GM12878 (cell line): ENCODE results near the gene RPL9. TPM values are rescaled to one million over a fixed set of nuclear protein-coding genes. Genes with fewer than 3 reads are reported as not detected.

Source experiments
- ATAC-seq: fragments of 200-7000 bp; cut with Tn5 transposase; 3 replicates; pipeline ENCODE4 v1.9.1; 2020; ENCODE audit warnings: mild to moderate bottlenecking, moderate library complexity
- BruUV-seq: library from RNA; stranded (reverse); fragments of 400-500 nt; replicated peaks from 2 replicates; lab custom pipeline; 2021; lab: Mats Ljungman, UMichigan
- CTCF ChIA-PET: fragments of 300-600 bp; sonication (Branson Sonifier 250); formaldehyde crosslinking; extraction: SDS; loops from one replicate; lab custom pipeline; 2021; ENCODE audit warnings: inconsistent platforms; lab: Yijun Ruan, JAX
- POLR2A ChIA-PET: fragments of 350-600 bp; formaldehyde crosslinking; extraction: SDS; loops from one replicate; lab custom pipeline; 2021; ENCODE audit warnings: inconsistent platforms; lab: Charles Lee
- RAD21 ChIA-PET: fragments of 300-600 bp; sonication (Branson Sonifier 250); formaldehyde crosslinking; loops from one replicate; lab custom pipeline; 2023; ENCODE audit warnings: antibody characterized with exemption; ENCODE audit not compliant: unreplicated experiment; lab: Charles Lee
- SMC1A ChIA-PET: fragments of 300-600 bp; sonication (Branson Sonifier 250); formaldehyde crosslinking; loops from one replicate; lab custom pipeline; 2023; ENCODE audit not compliant: unreplicated experiment, uncharacterized antibody; lab: Charles Lee
- DNase-seq: peaks from one replicate; pipeline ENCODE4 v3.0.0-alpha.2; 2011; ENCODE audit warnings: low read depth, low spot score
- FAIRE-seq: peaks from 3 replicates; lab custom pipeline; 2011; peaks lifted over from hg19 to GRCh38; lab: Jason Lieb, UNC
- H2AFZ ChIP-seq: 2 replicates; pipeline ENCODE4 v1.6.0; 2011; ENCODE audit warnings: low read depth, low read length, control low read depth; ENCODE audit not compliant: control insufficient read depth
- H3K27ac ChIP-seq: 2 replicates; pipeline ENCODE4 v1.5.1; 2011; ENCODE audit warnings: control low read depth; ENCODE audit not compliant: control insufficient read depth, insufficient read depth
- H3K27me3 ChIP-seq, 2 experiments: replicated peaks in 1 of 2; 2 replicates each; pipeline versions ENCODE4 v1.6.0 to v1.6.1; 2011; ENCODE audit warnings: low read length in 1 of 2; ENCODE audit not compliant: control insufficient read depth in 2 of 2, insufficient read depth in 2 of 2
- H3K36me3 ChIP-seq, 2 experiments: 2 replicates each; pipeline ENCODE4 v1.5.1; 2011; ENCODE audit warnings: low read length in 1 of 2; ENCODE audit not compliant: control insufficient read depth in 2 of 2, insufficient read depth in 2 of 2
- H3K4me1 ChIP-seq: 2 replicates; pipeline ENCODE4 v1.6.1; 2011; ENCODE audit warnings: mild to moderate bottlenecking, low read length, moderate library complexity, mixed read lengths; ENCODE audit not compliant: control insufficient read depth, insufficient read depth
- H3K4me2 ChIP-seq: 2 replicates; pipeline ENCODE4 v1.6.0; 2011; ENCODE audit warnings: control low read depth; ENCODE audit not compliant: control insufficient read depth, insufficient read depth
- H3K4me3 ChIP-seq: fragments of 200-600 bp; sonication (generic); 2 replicates; pipeline ENCODE4 v1.5.1; 2016
- H3K79me2 ChIP-seq: 2 replicates; pipeline ENCODE4 v1.6.0; 2011; ENCODE audit warnings: low read length; ENCODE audit not compliant: control insufficient read depth, insufficient read depth
- H3K9ac ChIP-seq: 2 replicates; pipeline ENCODE4 v1.8.0; 2011; ENCODE audit warnings: low read length, control low read depth, mixed read lengths; ENCODE audit not compliant: control insufficient read depth, insufficient read depth
- H3K9me3 ChIP-seq: replicated peaks from 3 replicates; pipeline ENCODE4 v1.5.1; 2011; ENCODE audit warnings: mild to moderate bottlenecking, low read length; ENCODE audit not compliant: control insufficient read depth, insufficient read depth
- H4K20me1 ChIP-seq: 2 replicates; pipeline ENCODE4 v1.6.0; 2011; ENCODE audit not compliant: control insufficient read depth, insufficient read depth
- EZH2 ChIP-seq: IDR thresholded peaks from 2 replicates; pipeline ENCODE4 v1.6.1; 2012; ENCODE audit warnings: low read depth, mild to moderate bottlenecking, control low read depth, inconsistent platforms, low read length, borderline replicate concordance; ENCODE audit not compliant: control insufficient read depth
- FOXM1 ChIP-seq: IDR thresholded peaks from 2 replicates; pipeline ENCODE4 v1.6.1; 2012; ENCODE audit warnings: low read depth, mild to moderate bottlenecking, inconsistent platforms, low read length, moderate library complexity
- POLR2A ChIP-seq: IDR thresholded peaks from 2 replicates; pipeline ENCODE4 v1.6.1; 2011; ENCODE audit warnings: low read depth, mild to moderate bottlenecking, low read length
- POLR2AphosphoS5 ChIP-seq: IDR thresholded peaks from 2 replicates; pipeline ENCODE4 v1.6.1; 2011; ENCODE audit warnings: mild to moderate bottlenecking, low read length, inconsistent platforms
- RAD51 ChIP-seq: fragments of 450-650 bp; IDR thresholded peaks from 2 replicates; pipeline ENCODE4 v1.6.1; 2016; ENCODE audit warnings: moderate library complexity, mild to moderate bottlenecking, inconsistent platforms
- STAT3 ChIP-seq: IDR thresholded peaks from 2 replicates; pipeline ENCODE4 v1.6.1; 2011; ENCODE audit warnings: low read depth, low read length, improper control_type of control experiment
- ZNF274 ChIP-seq: IDR thresholded peaks from one replicate; pipeline ENCODE4 v1.8.0; 2011; ENCODE audit not compliant: insufficient read length, insufficient read depth
- WGBS: methylation state at CpG from one replicate; pipeline ENCODE4 v1.1.6; 2016; ENCODE audit warnings: low lambda C conversion rate; ENCODE audit not compliant: insufficient replicate concordance, insufficient coverage; ENCODE audit errors: missing lambda C conversion rate; 5-methylcytosine and 5-hydroxymethylcytosine counted together
- in situ Hi-C: fragments of 300-500 bp; cut with MboI; formaldehyde crosslinking; loops from 9 replicates; pipeline ENCODE4 v1.14.3; 2018; ENCODE audit warnings: mixed read lengths
- intact Hi-C: fragments of 100-400 bp; cut with micrococcal nuclease; formaldehyde crosslinking; loops from one replicate; pipeline ENCODE4 v1.14.2; 2022; ENCODE audit not compliant: unreplicated experiment
- polyA plus RNA-seq, 11 experiments: library from polyadenylated mRNA; depleted of rRNA in 4 of 11; unstranded in 6 of 11; stranded (reverse) in 5 of 11; fragments of >200 nt; fragmentation: Nextera tagmentation in 4 of 11; fragmentation: Illumina TruSeq in 1 of 11; extraction: Ambion mirVana in 4 of 11; extraction: Trizol in 1 of 11; gene quantifications; 1 replicate in 1 of 11; 2 replicates in 10 of 11; pipeline versions ENCODE4 v1.2.1 to v1.2.3, GENCODE V29; 2011 to 2016; ENCODE audit warnings: inconsistent platforms in 2 of 11, missing spikeins in 2 of 11, low read depth in 1 of 11
- total RNA-seq, 4 experiments: library from RNA; depleted of rRNA in 3 of 4; stranded (reverse); fragments of >200 nt in 3 of 4; fragmentation: Illumina TruSeq in 1 of 4; extraction: Trizol in 1 of 4; gene quantifications; 2 replicates each; pipeline versions ENCODE4 v1.2.1 to v1.2.3, GENCODE V29; 2013 to 2021

RPL9 gene
- total and polyA plus RNA-seq, 10 of the 15 experiments (the other 5 are each of a cell fraction or from before 2014, with no cell fraction given) = 1,006 to 4,767 (median 2,910) TPM

- ChIA-PET SMC1A (interaction anchor here (0.6 to 1.5 kb wide), 6 partner anchors 22 to 441 kb away, joined by 3 to 4 read pairs (median 4); partner anchors contain the start of gene UGDH), RAD21 (no interaction called here), POLR2A (no interaction called here), CTCF (no interaction called here)
- no TSS peak for BruUV-seq
- no peak for DNase-seq
- Histone ChIP-seq H3K36me3 (peaks cover 6 to 41% of the 10 kb centered on the region in 2 experiments), H3K27me3 (no peaks in the 10 kb centered on the region), H3K4me1 (peaks cover 4% of the 10 kb centered on the region; the same call in 1 of the 2 replicates), H3K9me3 (no peaks in the 10 kb centered on the region), H2AFZ (no peak overlapping the region), H4K20me1 (peaks cover 3% of the 10 kb centered on the region; the same call in 1 of the 2 replicates), H3K4me2 (no peak overlapping the region), H3K9ac (no peak overlapping the region), H3K79me2 (peaks cover 17% of the 10 kb centered on the region), H3K4me3 (no peak overlapping the region)
- 71% methylated on average over 6 of the region's 6 CpGs for WGBS
- in situ Hi-C loops = no loop called here
- FAIRE-seq = no peak
- no peak for ATAC-seq
- intact Hi-C loops = no loop called here
- no peak for TF ChIP-seq EZH2
- peak; percentile 65 for TF ChIP-seq POLR2AphosphoS5
- TF ChIP-seq ZNF274 = no peak
- TF ChIP-seq RAD51 = no peak
- TF ChIP-seq POLR2A = 0 out of 2 replicates have a peak, but pooled peaks have one; percentile 31
- TF ChIP-seq STAT3 = no peak
- TF ChIP-seq, all 136 proteins: peak for 2
- H3K27ac ChIP-seq = no peak overlapping the region
Observed at GRCh38 chr4:39451423-39452023, 7.2 kb downstream of the RPL9 start.

- no TSS peak for BruUV-seq
- TF ChIP-seq FOXM1 = no peak
- Histone ChIP-seq H2AFZ (no peak overlapping the region), H3K36me3 (peaks cover 6 to 36% of the 10 kb centered on the region in 2 experiments), H3K4me3 (no peak overlapping the region), H3K27ac (no peak overlapping the region), H3K4me2 (no peak overlapping the region), H3K4me1 (peaks cover 4% of the 10 kb centered on the region; the same call in 1 of the 2 replicates), H3K27me3 (no peaks in the 10 kb centered on the region), H4K20me1 (peaks cover 2% of the 10 kb centered on the region; the same call in 1 of the 2 replicates), H3K9me3 (no peaks in the 10 kb centered on the region), H3K9ac (no peak overlapping the region), H3K79me2 (peaks cover 8% of the 10 kb centered on the region)
- ChIA-PET CTCF (no interaction called here), SMC1A (interaction anchor here (0.7 to 1.5 kb wide), 2 partner anchors 77 to 213 kb away, joined by 3 to 4 read pairs; partner anchors contain the start of gene UGDH), RAD21 (no interaction called here), POLR2A (no interaction called here)
- in situ Hi-C loops = no loop called here
- DNase-seq (no peak), FAIRE-seq (no peak), ATAC-seq (no peak)
- WGBS = 48% methylated on average over 2 of the region's 2 CpGs
- intact Hi-C loops = no loop called here
Observed at GRCh38 chr4:39450618-39451017, 8.1 kb downstream of the RPL9 start.
